C4-2B (cell line): ENCODE results near the gene RIMBP2.

ENCODE experiments used
- CTCF ChIP-seq: fragments of 450-650 bp; conservative IDR thresholded peaks from 2 replicates; pipeline ENCODE4 v1.5.1; 2017; ENCODE audit warnings: mild to moderate bottlenecking
- ZFX ChIP-seq: fragments of 450-650 bp; IDR thresholded peaks from 2 replicates; pipeline ENCODE4 v1.6.1; 2017

GRCh38 chr12:130695061-130695460 lies 21.0 kb downstream of the RIMBP2 start:
- TF ChIP-seq CTCF (no peak), ZFX (no peak)
